ENCODE data around the gene NOL11.

Gene NOL11

GRCh38 chr17:67717624-67718324, at the start of gene NOL11:
Gene NOL11 (plus strand): TSS chr17:67717936. CDS start chr17:67717948, 12 bp downstream.
- Mint-ChIP-seq H3K27me3 (no peaks in the 10 kb centered on the region), H3K27ac (peak within 1 kb of the TSS; percentile 98), H3K9me3 (no peaks in the 10 kb centered on the region), H3K4me1 (peaks cover 36% of the 10 kb centered on the region), H3K4me3 (peak within 1 kb of the TSS; percentile 92), H3K36me3 (peaks cover 28% of the 10 kb centered on the region)
- peak; percentile 100 for DNase-seq
- CTCF ChIA-PET, result interaction anchor here (0.6 to 2.0 kb wide), 5 partner anchors 9 to 343 kb away, joined by 3 to 6 read pairs (median 4); partner anchors contain the start of gene BPTF

GRCh38 chr17:67671493-67671892, 46.2 kb upstream of the NOL11 start:
- Mint-ChIP-seq H3K4me3 (no peak overlapping the region), H3K27me3 (no peaks in the 10 kb centered on the region), H3K27ac (no peak overlapping the region), H3K4me1 (no peaks in the 10 kb centered on the region), H3K36me3 (peaks cover 10% of the 10 kb centered on the region), H3K9me3 (peaks cover 4% of the 10 kb centered on the region)
- CTCF ChIA-PET, result interaction anchor here (1.4 kb wide), 1 partner anchor 18 kb away, joined by 3 read pairs; no protein-coding TSS in a partner anchor
- no peak for DNase-seq

- Mint-ChIP-seq H3K27me3 (no peaks in the 10 kb centered on the region), H3K4me1 (no peaks in the 10 kb centered on the region), H3K4me3 (no peak overlapping the region), H3K36me3 (peaks cover 10% of the 10 kb centered on the region), H3K27ac (no peak overlapping the region), H3K9me3 (peaks cover 4% of the 10 kb centered on the region)
- no peak for DNase-seq
- CTCF ChIA-PET, result no interaction called here
Observed at GRCh38 chr17:67672592-67673335, 45.0 kb upstream of the NOL11 start.

GRCh38 chr17:67675481-67675880, 42.3 kb upstream of the NOL11 start:
- Mint-ChIP-seq H3K4me1 (no peaks in the 10 kb centered on the region), H3K27me3 (no peaks in the 10 kb centered on the region), H3K9me3 (no peaks in the 10 kb centered on the region), H3K27ac (no peak overlapping the region), H3K4me3 (no peak overlapping the region), H3K36me3 (peaks cover 8% of the 10 kb centered on the region)
- no peak for DNase-seq
- CTCF ChIA-PET, result no interaction called here

GRCh38 chr17:67676305-67676704, 41.4 kb upstream of the NOL11 start:
- DNase-seq, result no peak
- peaks cover 6% of the 10 kb centered on the region for H3K4me1 Mint-ChIP-seq
- CTCF ChIA-PET, result no interaction called here
- H3K27me3 Mint-ChIP-seq, result no peaks in the 10 kb centered on the region
- no peak overlapping the region for H3K27ac Mint-ChIP-seq
- H3K4me3 Mint-ChIP-seq, result no peak overlapping the region
- peaks cover 8% of the 10 kb centered on the region for H3K36me3 Mint-ChIP-seq
- no peaks in the 10 kb centered on the region for H3K9me3 Mint-ChIP-seq

DNA sequence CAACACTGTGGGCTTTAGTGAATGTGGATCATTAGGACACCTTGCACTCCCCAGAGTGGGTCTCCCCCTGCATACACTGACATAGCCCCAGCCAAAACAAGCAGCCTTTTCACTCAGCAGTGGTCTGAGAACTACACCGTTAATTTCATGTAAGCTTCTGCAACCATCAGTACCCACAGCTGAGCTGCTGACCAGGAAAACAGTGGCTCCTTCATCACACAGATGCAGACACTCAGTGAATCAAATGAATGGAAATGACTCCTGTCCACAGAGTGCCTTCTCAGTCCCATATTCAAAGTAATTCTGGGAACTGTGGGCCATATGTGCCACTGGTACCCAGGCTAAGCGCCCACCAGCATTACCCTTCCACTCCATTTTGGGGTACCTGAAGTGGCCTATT, 39.3 kb upstream of the NOL11 start:
- Mint-ChIP-seq H3K36me3 (peaks cover 8% of the 10 kb centered on the region), H3K27ac (no peak overlapping the region), H3K4me3 (no peak overlapping the region), H3K4me1 (peaks cover 6% of the 10 kb centered on the region), H3K27me3 (no peaks in the 10 kb centered on the region), H3K9me3 (no peaks in the 10 kb centered on the region)
- no peak for DNase-seq
- CTCF ChIA-PET, result no interaction called here

DNA sequence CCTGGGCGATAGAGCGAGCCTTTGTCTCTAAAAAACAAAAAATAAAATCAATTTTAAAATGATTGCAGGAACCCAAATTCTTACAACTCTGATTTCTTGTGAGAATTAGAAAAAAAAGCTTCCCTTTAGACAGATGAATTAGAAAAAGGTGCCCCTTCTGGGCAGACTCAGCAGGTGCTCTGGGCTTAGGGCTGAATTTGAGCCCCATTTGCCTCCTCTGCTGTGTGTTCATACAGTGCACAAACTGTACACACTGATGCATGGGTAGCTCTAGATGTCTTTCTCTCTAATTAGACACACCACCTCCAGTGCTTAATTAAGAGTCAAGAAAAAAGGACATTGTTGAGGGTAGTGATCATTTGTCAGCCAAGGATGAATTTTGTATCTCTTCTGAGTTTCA, 38.5 kb upstream of the NOL11 start:
- H3K4me3 Mint-ChIP-seq, result no peak overlapping the region
- no peak overlapping the region for H3K27ac Mint-ChIP-seq
- DNase-seq, result no peak
- H3K9me3 Mint-ChIP-seq, result no peaks in the 10 kb centered on the region
- CTCF ChIA-PET, result interaction anchor here (1.1 kb wide), 1 partner anchor 10 kb away, joined by 5 read pairs; no protein-coding TSS in a partner anchor
- peaks cover 8% of the 10 kb centered on the region for H3K36me3 Mint-ChIP-seq
- no peaks in the 10 kb centered on the region for H3K27me3 Mint-ChIP-seq
- H3K4me1 Mint-ChIP-seq, result peaks cover 6% of the 10 kb centered on the region

DNA sequence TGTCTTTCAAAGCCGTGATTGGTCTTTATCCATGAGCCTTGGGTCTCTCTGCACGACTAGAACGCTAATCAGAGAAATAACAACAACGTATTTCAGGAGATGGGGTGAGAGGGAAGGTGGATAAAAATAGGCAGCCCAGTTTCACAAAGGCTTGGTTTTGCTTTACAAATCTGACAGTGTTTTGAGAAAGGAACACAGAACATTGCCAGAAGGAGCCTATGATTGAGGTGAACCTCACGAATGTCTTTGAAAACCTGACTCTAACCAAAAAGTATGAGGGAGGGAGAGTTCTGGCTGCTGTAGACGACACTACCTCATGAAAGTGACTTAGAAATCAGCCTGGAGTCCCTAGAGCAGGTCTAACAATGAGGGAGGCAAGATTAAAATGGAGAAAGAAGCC, 38.0 kb upstream of the NOL11 start:
- H3K36me3 Mint-ChIP-seq, result peaks cover 8% of the 10 kb centered on the region
- H3K27me3 Mint-ChIP-seq, result no peaks in the 10 kb centered on the region
- CTCF ChIA-PET, result interaction anchor here (1.1 kb wide), 1 partner anchor 9 kb away, joined by 5 read pairs; no protein-coding TSS in a partner anchor
- H3K4me1 Mint-ChIP-seq, result peaks cover 6% of the 10 kb centered on the region
- no peak overlapping the region for H3K4me3 Mint-ChIP-seq
- DNase-seq, result no peak
- no peak overlapping the region for H3K27ac Mint-ChIP-seq
- no peaks in the 10 kb centered on the region for H3K9me3 Mint-ChIP-seq

DNA sequence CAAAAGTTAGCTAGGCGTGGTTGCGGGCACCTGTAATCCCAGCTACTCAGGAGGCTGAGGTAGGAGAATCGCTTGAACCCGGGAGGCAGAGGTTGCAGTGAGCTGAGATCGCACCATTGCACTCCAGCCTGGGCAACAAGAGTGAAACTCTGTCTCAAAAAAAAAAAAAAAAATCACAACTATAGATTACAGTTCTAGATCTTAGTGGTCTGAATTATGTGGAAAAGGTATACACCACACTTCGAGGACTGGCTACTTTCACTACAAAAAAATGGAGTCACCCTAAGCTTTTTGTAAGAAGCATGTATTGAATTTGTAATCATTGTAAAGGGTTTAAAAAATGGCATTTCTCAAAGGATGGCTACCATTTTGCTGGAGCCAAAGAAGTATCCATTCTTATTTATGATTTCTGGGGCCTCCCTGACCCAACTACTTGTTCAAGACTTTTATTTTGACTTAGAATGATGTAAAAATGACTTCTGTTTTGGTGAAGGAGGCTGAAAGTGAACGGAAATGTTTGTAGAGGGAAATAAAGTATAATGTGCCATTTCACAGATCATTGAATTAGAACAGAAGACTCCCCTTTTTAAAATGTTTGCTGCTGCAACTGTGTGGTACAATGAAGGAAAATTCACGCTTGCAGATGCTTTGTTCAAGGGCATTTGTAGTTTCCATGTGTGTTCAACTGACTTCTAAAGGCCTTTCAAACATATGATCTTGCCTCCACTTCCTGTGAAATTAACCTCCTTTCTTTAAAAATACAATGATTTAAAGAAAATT, 37.1 kb upstream of the NOL11 start:
- peaks cover 6% of the 10 kb centered on the region for H3K4me1 Mint-ChIP-seq
- CTCF ChIA-PET, result interaction anchor here (0.7 to 1.0 kb wide), 2 partner anchors 21 to 304 kb away, joined by 3 to 5 read pairs; no protein-coding TSS in a partner anchor
- H3K27ac Mint-ChIP-seq, result no peak overlapping the region
- no peak for DNase-seq
- H3K4me3 Mint-ChIP-seq, result no peak overlapping the region
- no peaks in the 10 kb centered on the region for H3K9me3 Mint-ChIP-seq
- no peaks in the 10 kb centered on the region for H3K27me3 Mint-ChIP-seq
- H3K36me3 Mint-ChIP-seq, result peaks cover 6% of the 10 kb centered on the region

- H3K4me3 Mint-ChIP-seq, result no peak overlapping the region
- H3K27ac Mint-ChIP-seq, result no peak overlapping the region
- CTCF ChIA-PET, result interaction anchor here (0.7 to 0.9 kb wide), 2 partner anchors 304 to 307 kb away, joined by 3 read pairs; no protein-coding TSS in a partner anchor
- H3K4me1 Mint-ChIP-seq, result peaks cover 6% of the 10 kb centered on the region
- no peaks in the 10 kb centered on the region for H3K9me3 Mint-ChIP-seq
- no peak for DNase-seq
- peaks cover 6% of the 10 kb centered on the region for H3K36me3 Mint-ChIP-seq
- no peaks in the 10 kb centered on the region for H3K27me3 Mint-ChIP-seq
Observed at GRCh38 chr17:67682196-67682595, 35.5 kb upstream of the NOL11 start.

DNA sequence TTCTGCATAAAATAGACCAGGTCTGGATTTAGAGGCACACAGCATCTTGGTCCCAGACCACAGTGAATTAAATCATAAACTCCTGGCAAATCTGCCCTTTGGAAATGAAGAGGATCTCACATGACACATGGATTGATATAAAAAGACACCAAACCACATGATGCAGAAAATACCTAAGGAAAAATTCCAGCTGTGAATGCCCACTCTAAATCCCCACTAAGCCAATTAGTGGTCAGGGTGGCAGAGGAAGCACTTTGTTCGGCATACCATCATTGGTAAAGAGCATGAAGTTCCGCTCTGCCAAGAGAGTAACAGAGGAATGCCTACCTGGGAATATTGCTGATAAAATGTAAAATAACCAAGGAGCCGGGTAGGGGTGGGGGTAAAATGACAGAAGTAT, 32.4 kb upstream of the NOL11 start:
- Mint-ChIP-seq H3K9me3 (no peaks in the 10 kb centered on the region), H3K4me1 (peaks cover 11% of the 10 kb centered on the region), H3K4me3 (no peak overlapping the region), H3K36me3 (peaks cover 4% of the 10 kb centered on the region), H3K27me3 (no peaks in the 10 kb centered on the region), H3K27ac (no peak overlapping the region)
- no peak for DNase-seq
- CTCF ChIA-PET, result interaction anchor here (1.3 to 2.9 kb wide), 2 partner anchors 306 to 310 kb away, joined by 3 to 30 read pairs; no protein-coding TSS in a partner anchor

GRCh38 chr17:67686241-67686640, 31.5 kb upstream of the NOL11 start:
- CTCF ChIA-PET, result interaction anchor here (1.3 to 2.9 kb wide), 3 partner anchors 84 to 311 kb away, joined by 3 to 30 read pairs (median 7); no protein-coding TSS in a partner anchor
- peaks cover 4% of the 10 kb centered on the region for H3K36me3 Mint-ChIP-seq
- H3K4me1 Mint-ChIP-seq, result peaks cover 5% of the 10 kb centered on the region
- H3K4me3 Mint-ChIP-seq, result no peak overlapping the region
- no peaks in the 10 kb centered on the region for H3K9me3 Mint-ChIP-seq
- DNase-seq, result no peak
- H3K27me3 Mint-ChIP-seq, result no peaks in the 10 kb centered on the region
- H3K27ac Mint-ChIP-seq, result no peak overlapping the region

GRCh38 chr17:67687511-67687910, 30.2 kb upstream of the NOL11 start:
- Mint-ChIP-seq H3K27me3 (no peaks in the 10 kb centered on the region), H3K9me3 (no peaks in the 10 kb centered on the region)
- CTCF ChIA-PET, result interaction anchor here (0.7 to 3.3 kb wide), 5 partner anchors 13 to 328 kb away, joined by 3 to 30 read pairs (median 7); no protein-coding TSS in a partner anchor

More at GRCh38 chr17:67687511-67687910, 30.2 kb upstream of the NOL11 start:
- DNase-seq, result no peak
- Mint-ChIP-seq H3K36me3 (peaks cover 6% of the 10 kb centered on the region), H3K4me3 (no peak overlapping the region), H3K27ac (no peak overlapping the region), H3K4me1 (peaks cover 5% of the 10 kb centered on the region)
